Measurements from ENCODE around the gene YPEL2.

The YPEL2 gene

GRCh38 chr17:59331929-59332748 lies 684 bp downstream of the YPEL2 start:
- no peak for FAIRE-seq

GRCh38 chr17:59332749-59333377 lies 1.4 kb downstream of the YPEL2 start:
- no peak for FAIRE-seq

- FAIRE-seq = no peak
These were observed 2.4 kb downstream of the YPEL2 start for GRCh38 chr17:59333836-59334235.

- no peak for FAIRE-seq
These were observed 4.2 kb downstream of the YPEL2 start for GRCh38 chr17:59335685-59336084.

GRCh38 chr17:59337741-59338299 lies 6.4 kb downstream of the YPEL2 start:
- FAIRE-seq = no peak

- FAIRE-seq = no peak
These were observed 7.0 kb downstream of the YPEL2 start for GRCh38 chr17:59338498-59338897.

GRCh38 chr17:59341922-59342321 lies 10.5 kb downstream of the YPEL2 start:
- no peak for FAIRE-seq

GRCh38 chr17:59342681-59343131 lies 11.3 kb downstream of the YPEL2 start:
- FAIRE-seq = no peak

GRCh38 chr17:59345476-59345875 lies 14.0 kb downstream of the YPEL2 start:
- no peak for FAIRE-seq

GRCh38 chr17:59346341-59346740 lies 14.9 kb downstream of the YPEL2 start:
- no peak for FAIRE-seq

GRCh38 chr17:59346876-59347407 lies 15.5 kb downstream of the YPEL2 start:
- no peak for FAIRE-seq

- FAIRE-seq = no peak
These were observed 16.5 kb downstream of the YPEL2 start for GRCh38 chr17:59347975-59348391.

GRCh38 chr17:59349178-59349577 lies 17.7 kb downstream of the YPEL2 start:
- FAIRE-seq = no peak

GRCh38 chr17:59353106-59353854 lies 21.8 kb downstream of the YPEL2 start:
- no peak for FAIRE-seq

- no peak for FAIRE-seq
These were observed 22.7 kb downstream of the YPEL2 start for GRCh38 chr17:59353936-59354755.

- FAIRE-seq = no peak
These were observed 23.7 kb downstream of the YPEL2 start for GRCh38 chr17:59355030-59355701.

GRCh38 chr17:59355702-59356325 lies 24.4 kb downstream of the YPEL2 start:
- FAIRE-seq = no peak

GRCh38 chr17:59356543-59357218 lies 25.2 kb downstream of the YPEL2 start:
- no peak for FAIRE-seq

- FAIRE-seq = no peak
These were observed 25.8 kb downstream of the YPEL2 start for GRCh38 chr17:59357219-59357697.

GRCh38 chr17:59357929-59358328 lies 26.5 kb downstream of the YPEL2 start:
- FAIRE-seq = no peak
